ENCODE data around the gene MEGF6. TPM values are rescaled to one million over a fixed set of nuclear protein-coding genes. Genes with fewer than 3 reads are reported as not detected.

MEGF6 gene
- total RNA-seq, 4 donors from 2014 or later = 10.0 to 24.7 (median 17.1) TPM

- TF ChIP-seq CTCF (IDR thresholded peaks at IDR 0.05; ENCODE audit: low read depth) = no peak
These were observed 133.1 kb downstream of the MEGF6 start for GRCh38 chr1:3478187-3478586.

GRCh38 chr1:3477241-3477995 lies 133.9 kb downstream of the MEGF6 start:
- no peak for TF ChIP-seq CTCF (IDR thresholded peaks at IDR 0.05; ENCODE audit: low read depth)

- TF ChIP-seq CTCF (IDR thresholded peaks at IDR 0.05; ENCODE audit: low read depth) = no peak
These were observed 134.6 kb downstream of the MEGF6 start for GRCh38 chr1:3476666-3477065.

- no peak for TF ChIP-seq CTCF (IDR thresholded peaks at IDR 0.05; ENCODE audit: low read depth)
These were observed 135.3 kb downstream of the MEGF6 start for GRCh38 chr1:3475839-3476573.

GRCh38 chr1:3474421-3474820 lies 136.9 kb downstream of the MEGF6 start:
- no peak for TF ChIP-seq CTCF (IDR thresholded peaks at IDR 0.05; ENCODE audit: low read depth)

- no peak for TF ChIP-seq CTCF (IDR thresholded peaks at IDR 0.05; ENCODE audit: low read depth)
These were observed 137.3 kb downstream of the MEGF6 start for GRCh38 chr1:3474016-3474415.

- TF ChIP-seq CTCF (IDR thresholded peaks at IDR 0.05; ENCODE audit: low read depth) = no peak
These were observed 137.9 kb downstream of the MEGF6 start for GRCh38 chr1:3473381-3473844.

Data from subcutaneous adipose tissue (tissue), 4 donors.